GM18861 (cell line): ENCODE measurements around the gene WASHC2A.
"Not testable (repeated sequence)": the region's sequence is repeated elsewhere in the genome, so short reads cannot be mapped to it uniquely, and the experiment has no call there.

ENCODE experiments used
- ATAC-seq: cut with Tn5 transposase; IDR thresholded peaks from one replicate; pipeline ENCODE4 v1.9.1; 2021; ENCODE audit not compliant: unreplicated experiment

The WASHC2A gene

DNA sequence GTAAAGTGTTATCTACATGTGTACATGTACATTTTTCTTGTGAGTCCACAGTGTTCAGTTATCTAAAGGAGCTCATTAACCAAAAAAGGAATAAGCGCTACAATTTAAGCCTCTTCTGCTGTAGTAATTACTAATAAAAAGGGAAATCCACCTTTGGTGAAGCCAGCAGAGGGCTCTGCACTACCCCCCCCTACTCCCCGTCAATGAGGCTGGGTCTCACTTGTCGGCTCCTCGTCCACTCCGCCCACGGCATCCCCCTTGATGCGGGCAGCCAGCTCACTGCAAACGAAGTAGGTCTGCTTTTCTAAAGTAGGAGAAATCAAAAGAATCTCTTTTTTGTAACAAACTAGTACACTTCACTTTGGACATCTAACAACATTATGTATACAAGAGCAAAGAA is 4.7 kb upstream of the WASHC2A start:
- ATAC-seq, result no peak

DNA sequence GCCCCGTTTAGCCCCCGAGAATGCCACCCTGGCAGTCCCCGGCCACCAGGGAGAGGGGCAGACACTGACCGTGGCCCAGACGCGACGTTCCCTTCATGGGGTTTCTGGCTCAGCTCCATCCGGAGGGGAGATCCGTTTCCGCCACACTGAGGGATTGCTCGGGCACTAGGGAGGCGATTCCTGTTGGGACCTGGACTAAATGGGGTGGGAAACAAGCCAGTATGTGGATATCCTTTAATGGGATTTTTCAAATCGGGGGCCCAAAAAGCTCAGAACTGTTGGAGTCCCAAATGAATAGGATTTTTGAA is 552 bp downstream of the WASHC2A start:
- not testable (repeated sequence) for ATAC-seq

DNA sequence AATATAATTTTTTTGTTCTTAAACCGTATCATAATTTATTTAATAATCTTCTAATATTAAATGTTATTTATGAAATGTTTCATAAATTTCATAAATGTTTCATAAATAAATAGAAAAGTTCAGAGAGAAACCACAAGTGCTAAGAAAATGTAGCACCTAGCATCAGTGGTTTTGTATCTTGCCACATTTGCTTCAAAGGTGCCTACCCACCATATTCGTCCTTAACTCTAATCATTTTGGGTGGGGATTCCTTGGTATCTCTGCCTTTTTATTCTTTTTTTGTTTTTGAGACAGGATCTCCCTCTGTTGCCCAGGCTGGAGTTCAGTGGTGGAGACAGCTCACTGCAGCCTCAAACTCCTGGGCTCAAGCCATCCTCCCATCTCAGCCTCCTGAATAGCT is 7.4 kb downstream of the WASHC2A start:
- not testable (repeated sequence) for ATAC-seq

DNA sequence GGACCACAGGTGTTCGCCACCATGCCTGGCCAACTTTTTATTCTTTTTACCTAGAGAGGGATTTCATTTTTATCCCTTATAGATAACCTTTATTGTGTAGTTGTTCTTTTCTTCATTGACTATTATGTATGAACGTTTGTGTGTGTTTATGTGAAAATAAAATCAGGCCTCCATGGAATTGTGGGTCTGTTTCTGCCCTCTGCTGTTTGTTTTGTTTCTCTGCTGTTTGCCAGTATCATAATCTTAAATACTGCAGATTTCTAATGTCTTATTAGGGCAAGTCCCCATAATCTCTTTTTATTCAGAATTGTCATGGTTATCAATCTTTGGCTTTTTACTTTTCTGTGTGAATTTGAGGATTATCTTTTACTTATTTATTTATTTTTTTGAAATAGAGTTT is 7.8 kb downstream of the WASHC2A start:
- ATAC-seq, result not testable (repeated sequence)

- ATAC-seq, result not testable (repeated sequence)
These were observed 23.6 kb downstream of the WASHC2A start for GRCh38 chr10:50091304-50091703.

- ATAC-seq, result not testable (repeated sequence)
These were observed 25.2 kb downstream of the WASHC2A start for GRCh38 chr10:50092928-50093327.

- not testable (repeated sequence) for ATAC-seq
These were observed 26.9 kb downstream of the WASHC2A start for GRCh38 chr10:50094630-50095029.

DNA sequence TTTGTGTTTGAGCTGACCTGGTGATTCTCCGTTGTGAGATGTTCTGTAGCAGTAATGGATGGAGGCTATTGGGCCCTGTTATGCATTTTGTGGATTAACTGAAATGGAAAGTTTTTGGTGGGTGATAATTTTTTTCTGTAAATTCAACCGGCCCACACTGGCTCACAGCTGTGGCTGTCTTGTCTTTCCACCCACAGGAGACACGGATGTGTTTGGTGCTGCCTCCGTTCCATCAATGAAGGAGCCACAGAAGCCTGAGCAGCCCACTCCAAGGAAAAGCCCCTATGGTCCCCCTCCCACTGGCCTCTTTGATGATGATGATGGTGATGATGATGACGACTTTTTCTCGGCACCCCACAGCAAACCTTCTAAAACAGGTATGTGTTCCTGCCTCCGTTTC is 27.6 kb downstream of the WASHC2A start:
- not testable (repeated sequence) for ATAC-seq

DNA sequence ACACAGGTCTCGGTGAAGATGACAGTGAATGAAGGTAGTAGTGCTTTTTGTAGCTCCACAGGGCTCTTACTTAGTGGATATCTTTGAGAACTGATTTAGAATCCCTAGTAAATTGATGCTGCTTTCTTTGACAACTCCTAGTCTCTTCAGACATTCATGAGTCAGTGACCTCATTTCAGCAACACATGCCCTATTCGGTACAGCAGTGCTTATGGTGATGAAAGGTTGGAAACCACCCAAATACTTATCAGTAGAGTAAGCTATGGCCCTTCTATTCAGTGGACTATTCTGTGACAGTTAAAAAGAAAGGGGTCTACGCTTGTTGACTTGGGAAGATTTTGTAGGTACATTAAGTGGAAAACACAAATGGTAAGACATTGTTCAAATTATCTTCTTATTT is 29.0 kb downstream of the WASHC2A start:
- not testable (repeated sequence) for ATAC-seq

- not testable (repeated sequence) for ATAC-seq
These were observed 30.9 kb downstream of the WASHC2A start for GRCh38 chr10:50098645-50099044.

GRCh38 chr10:50101139-50101582 is 33.4 kb downstream of the WASHC2A start:
- ATAC-seq, result not testable (repeated sequence)

- not testable (repeated sequence) for ATAC-seq
These were observed 34.0 kb downstream of the WASHC2A start for GRCh38 chr10:50101747-50102146.

DNA sequence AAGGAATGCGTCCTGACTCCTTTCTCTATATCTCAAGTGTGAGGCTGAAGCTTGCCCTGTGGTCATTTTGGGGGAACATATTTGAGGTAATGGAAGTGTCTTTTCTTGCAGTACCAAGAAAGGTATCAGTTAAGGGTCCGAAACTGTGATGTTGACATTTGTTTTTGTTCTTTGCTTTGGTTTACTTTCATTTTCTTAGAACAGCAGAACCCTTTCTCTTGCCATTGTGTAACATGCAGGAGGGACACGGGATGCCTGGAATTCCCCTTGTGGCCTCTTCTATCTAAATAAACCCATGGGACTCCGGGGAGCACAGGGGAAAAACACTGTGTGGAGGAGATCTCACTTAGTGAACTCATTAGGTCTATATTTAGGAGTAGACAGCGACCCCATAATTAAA is 34.5 kb downstream of the WASHC2A start:
- ATAC-seq, result peak; percentile 76

DNA sequence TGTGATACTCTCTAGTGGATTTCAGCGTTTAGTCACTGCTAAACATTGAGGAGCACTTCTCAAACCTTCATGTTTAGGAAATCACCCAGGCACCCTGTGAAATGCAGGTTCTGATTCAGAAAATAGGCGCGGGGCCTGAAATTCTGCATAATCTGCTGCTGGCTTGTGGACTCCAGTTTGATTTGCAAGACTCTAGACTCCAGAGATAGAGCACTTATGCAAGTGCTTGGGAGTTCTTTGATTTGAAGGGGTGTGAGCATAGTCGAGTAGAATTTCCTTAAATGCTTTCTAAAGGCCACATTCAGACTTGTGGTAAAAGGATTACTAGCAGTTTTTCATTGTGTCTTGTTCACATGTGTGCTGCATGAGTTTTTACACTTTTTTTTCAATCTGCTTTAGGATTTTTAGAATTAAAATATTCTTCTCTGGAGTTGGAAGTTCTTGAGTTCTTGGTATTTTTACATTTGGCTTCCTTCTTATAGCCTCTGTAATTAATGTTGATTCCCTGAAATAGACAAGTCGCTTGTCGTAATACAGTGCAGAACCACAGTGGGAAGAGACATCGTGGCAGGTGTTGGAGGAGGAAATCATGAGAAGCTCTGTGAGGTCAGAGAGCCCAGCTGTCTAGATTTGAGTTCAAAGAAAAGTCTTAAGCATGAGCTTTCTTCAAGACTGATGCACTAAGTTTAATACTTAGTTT is 41.4 kb downstream of the WASHC2A start:
- ATAC-seq, result not testable (repeated sequence)

DNA sequence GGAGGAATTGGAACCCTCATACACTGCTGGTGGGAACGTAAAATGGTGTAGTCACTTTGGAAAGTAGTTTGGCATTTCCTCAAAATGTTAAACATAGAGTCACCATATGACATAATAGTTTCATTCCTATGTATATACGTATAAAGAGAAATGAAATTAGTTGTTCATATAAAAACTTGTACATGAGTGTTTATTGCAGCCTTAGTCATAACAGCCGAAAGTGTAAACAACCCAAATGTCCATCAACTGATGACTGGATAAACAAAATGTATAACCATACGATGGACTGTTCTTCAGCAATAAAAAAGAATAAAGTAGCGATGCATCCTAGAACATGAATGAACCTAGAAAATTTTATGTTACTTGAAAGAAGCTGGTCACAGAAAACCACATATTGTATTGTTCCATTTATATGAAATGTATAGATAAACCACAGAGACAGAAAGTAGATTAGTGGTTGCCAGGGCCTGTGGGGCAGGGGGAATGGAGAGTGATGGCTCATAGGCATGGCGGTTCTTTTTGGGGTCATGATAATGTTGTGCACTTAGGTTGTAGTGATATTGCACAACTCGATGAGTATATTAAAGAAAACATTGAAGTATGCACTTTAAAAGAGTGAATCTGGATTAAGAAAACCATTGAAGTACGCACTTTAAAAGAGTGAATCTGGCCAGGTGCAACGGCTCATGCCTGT is 44.8 kb downstream of the WASHC2A start:
- not testable (repeated sequence) for ATAC-seq

GRCh38 chr10:50126765-50127164 is 59.0 kb downstream of the WASHC2A start:
- ATAC-seq, result not testable (repeated sequence)

DNA sequence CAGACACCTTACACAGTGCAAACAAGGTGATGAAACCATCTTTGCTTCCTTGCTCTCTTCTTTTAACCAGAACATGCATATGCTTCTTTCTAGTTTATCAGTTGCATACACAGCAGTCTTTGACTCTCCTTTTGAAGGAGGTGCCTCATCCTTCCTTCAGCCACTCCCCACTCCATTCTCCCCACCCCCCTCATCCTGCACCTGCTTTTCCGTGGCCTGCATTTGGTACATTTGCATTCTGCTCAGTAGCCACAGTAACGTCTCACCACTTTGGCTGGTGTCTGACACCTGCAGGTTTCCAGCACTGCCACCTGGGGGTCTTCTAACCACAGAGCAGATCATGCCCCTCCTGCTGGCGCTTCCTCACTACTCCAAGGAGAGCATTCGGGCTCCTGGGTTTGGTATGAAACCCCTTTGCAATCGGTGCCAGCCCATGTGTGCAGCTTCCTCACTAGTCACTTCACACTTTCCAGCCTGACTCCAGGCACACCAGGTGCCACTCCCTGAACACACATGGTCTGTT is 60.1 kb downstream of the WASHC2A start:
- not testable (repeated sequence) for ATAC-seq

GRCh38 chr10:50131245-50131965 is 63.7 kb downstream of the WASHC2A start:
- not testable (repeated sequence) for ATAC-seq

DNA sequence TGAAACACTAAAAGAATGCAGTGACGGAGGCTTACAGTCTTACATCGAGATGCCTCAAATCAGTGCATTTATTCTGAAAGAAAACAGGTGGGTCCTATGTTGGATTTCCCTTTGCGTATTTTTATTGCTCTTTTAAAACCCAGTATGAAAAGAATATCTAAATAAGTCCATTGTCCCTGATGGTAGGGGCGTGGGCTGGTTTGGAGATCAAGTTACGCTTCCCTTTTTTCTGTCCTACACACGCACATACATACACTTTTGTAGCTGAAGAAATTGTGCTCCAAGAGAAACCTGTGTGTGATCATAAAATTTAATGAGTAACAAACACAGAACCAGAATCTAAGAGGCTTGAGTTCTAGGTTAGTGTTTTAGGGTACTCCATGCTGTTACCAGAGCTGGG is 64.6 kb downstream of the WASHC2A start:
- ATAC-seq, result not testable (repeated sequence)

- ATAC-seq, result not testable (repeated sequence)
These were observed 65.1 kb downstream of the WASHC2A start for GRCh38 chr10:50132841-50133240.

- not testable (repeated sequence) for ATAC-seq
These were observed 75.9 kb downstream of the WASHC2A start for GRCh38 chr10:50143512-50144174.
